Bronchial epithelial cell (primary cell): ENCODE measurements around the gene C9orf43. TPM values are rescaled to one million over a fixed set of nuclear protein-coding genes. Genes with fewer than 3 reads are reported as not detected.

Experiments used
- DNase-seq: peaks from one replicate; pipeline ENCODE4 v3.0.0-alpha.2; 2010; ENCODE audit warnings: low read depth
- FAIRE-seq: peaks from 2 replicates; lab custom pipeline; 2011; peaks lifted over from hg19 to GRCh38; lab: Jason Lieb, UNC
- H3K27me3 ChIP-seq: 2 replicates; pipeline ENCODE4 v1.5.1; 2011; ENCODE audit warnings: low read length; ENCODE audit not compliant: control insufficient read depth, insufficient read depth
- H3K36me3 ChIP-seq: 2 replicates; pipeline ENCODE4 v1.5.1; 2011; ENCODE audit warnings: low read length; ENCODE audit not compliant: control insufficient read depth, insufficient read depth
- H3K4me3 ChIP-seq: 2 replicates; pipeline ENCODE4 v1.5.1; 2011; ENCODE audit warnings: mild to moderate bottlenecking, low read depth, low read length, control low read depth
- CTCF ChIP-seq: IDR thresholded peaks from 2 replicates; pipeline ENCODE4 v1.5.1; 2011; ENCODE audit warnings: mild to moderate bottlenecking, moderate library complexity, low read length, control low read depth, inconsistent platforms; ENCODE audit not compliant: insufficient read depth, severe bottlenecking
- total RNA-seq: library from RNA; depleted of rRNA; stranded (reverse); fragments of >200 nt; gene quantifications from 2 replicates; pipeline ENCODE4 v1.2.1, GENCODE V29; 2014

The C9orf43 gene
- total RNA-seq, 1 donor from 2014 or later: 0.53 TPM

- Histone ChIP-seq H3K27me3 (peaks cover 12% of the 10 kb centered on the region), H3K36me3 (no peaks in the 10 kb centered on the region), H3K4me3 (no peak overlapping the region)
- FAIRE-seq (no peak), DNase-seq (no peak)
- no peak for TF ChIP-seq CTCF
Measured at GRCh38 chr9:113461285-113461684, 50.7 kb downstream of the C9orf43 start.

GRCh38 chr9:113461943-113462342, 51.4 kb downstream of the C9orf43 start:
- no peak for DNase-seq

GRCh38 chr9:113462781-113463286, 52.3 kb downstream of the C9orf43 start:
- no peak for TF ChIP-seq CTCF
- Histone ChIP-seq H3K27me3 (peaks cover 12% of the 10 kb centered on the region), H3K36me3 (no peaks in the 10 kb centered on the region), H3K4me3 (no peak overlapping the region)
- no peak for DNase-seq
- no peak for FAIRE-seq

More at GRCh38 chr9:113461943-113462342, 51.4 kb downstream of the C9orf43 start:
- Histone ChIP-seq H3K4me3 (no peak overlapping the region), H3K27me3 (peaks cover 12% of the 10 kb centered on the region), H3K36me3 (no peaks in the 10 kb centered on the region)
- TF ChIP-seq CTCF: no peak
- no peak for FAIRE-seq

GRCh38 chr9:113463418-113464285, 53.1 kb downstream of the C9orf43 start, which contains the start of gene RGS3:
Gene RGS3, plus strand, starts transcription at chr9:113463727. Its CDS starts 76 bp downstream, at chr9:113463803.
- peak; percentile 5 for DNase-seq
- no peak for FAIRE-seq

GRCh38 chr9:113464286-113464660, 53.7 kb downstream of the C9orf43 start:
- H3K4me3 ChIP-seq: no peak overlapping the region
- no peak for TF ChIP-seq CTCF
- FAIRE-seq (no peak), DNase-seq (no peak)
- H3K27me3 ChIP-seq: peaks cover 12% of the 10 kb centered on the region
- H3K36me3 ChIP-seq: no peaks in the 10 kb centered on the region

More at GRCh38 chr9:113463418-113464285, 53.1 kb downstream of the C9orf43 start, which contains the start of gene RGS3:
- no peaks in the 10 kb centered on the region for H3K36me3 ChIP-seq
- TF ChIP-seq CTCF: no peak
- H3K4me3 ChIP-seq: peak within 1 kb of the TSS; percentile 27
- H3K27me3 ChIP-seq: peaks cover 12% of the 10 kb centered on the region
